ENCODE data around the gene SLC18A3. TPM values are rescaled to one million over a fixed set of nuclear protein-coding genes. Genes with fewer than 3 reads are reported as not detected.

The SLC18A3 gene
- total and polyA plus RNA-seq, 2 experiments from 2014 or later = 1.4 to 4.3 TPM

GRCh38 chr10:49611816-49612512, 1.9 kb downstream of the SLC18A3 start:
- no peaks in the 10 kb centered on the region for H3K9me2 ChIP-seq (replicated peaks; ENCODE audit: insufficient read depth)
- H3K79me2 ChIP-seq = no peaks in the 10 kb centered on the region
- H3K4me3 ChIP-seq = no peak overlapping the region
- H2AFZ ChIP-seq = no peak overlapping the region
- 26% methylated on average over 49 of the region's 53 CpGs for WGBS (ENCODE audit: low lambda C conversion rate, missing lambda C conversion rate)
- peaks cover 99% of the 10 kb centered on the region for H3K27me3 ChIP-seq
- no peaks in the 10 kb centered on the region for H4K20me1 ChIP-seq (ENCODE audit: insufficient read depth, poor library complexity, severe bottlenecking)
- H3K9me3 ChIP-seq (ENCODE audit: low read depth) = no peaks in the 10 kb centered on the region
- DNase-seq (ENCODE audit: low spot score) = no peak
- no peak overlapping the region for H3K27ac ChIP-seq
- no peaks in the 10 kb centered on the region for H3K36me3 ChIP-seq (replicated peaks; ENCODE audit: insufficient read depth, low read depth)
- no peak overlapping the region for H3K4me2 ChIP-seq
- H3K4me1 ChIP-seq (ENCODE audit: insufficient read depth) = peaks cover 10% of the 10 kb centered on the region
- no peak for TF ChIP-seq EZH2phosphoT487 (IDR thresholded peaks at IDR 0.05; ENCODE audit: low read depth, severe bottlenecking, unreplicated experiment)

DNA sequence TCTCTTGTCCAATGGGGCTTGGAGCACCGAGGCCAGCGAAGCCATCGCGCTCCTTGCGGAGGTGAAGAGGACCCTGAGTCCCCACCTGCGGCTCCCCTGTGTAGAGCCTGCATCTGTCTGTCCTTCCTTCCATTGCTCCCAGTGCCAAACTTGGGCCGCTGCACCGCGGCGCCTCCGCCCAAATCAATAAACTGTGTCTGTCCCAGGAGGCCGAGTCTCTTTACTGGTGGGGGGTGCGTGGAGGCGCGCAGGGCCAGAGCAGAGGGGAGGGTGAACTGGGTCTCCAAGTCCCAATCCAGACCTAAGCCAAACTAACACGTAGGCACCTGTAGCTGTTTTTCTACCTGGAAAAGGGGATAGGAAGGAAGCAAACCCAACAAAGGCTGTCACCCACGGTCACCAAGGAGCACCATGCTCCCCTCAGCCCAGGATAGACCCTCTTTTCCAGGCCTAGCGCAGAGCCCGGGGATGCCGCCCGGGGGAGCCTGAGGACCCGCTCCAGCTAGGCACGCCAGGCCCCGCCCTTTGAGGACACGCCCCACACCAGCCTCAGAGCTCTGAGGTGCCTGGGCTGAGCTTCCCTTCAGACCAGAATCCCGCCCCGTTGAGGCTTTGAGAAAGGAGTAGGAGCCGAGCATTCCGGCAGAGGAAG, 2.5 kb downstream of the SLC18A3 start:
- DNase-seq (ENCODE audit: low spot score) = no peak
- Histone ChIP-seq H4K20me1 (ENCODE audit: insufficient read depth, poor library complexity, severe bottlenecking) (no peaks in the 10 kb centered on the region), H3K4me2 (no peak overlapping the region), H3K79me2 (no peaks in the 10 kb centered on the region), H2AFZ (no peak overlapping the region), H3K4me1 (ENCODE audit: insufficient read depth) (peaks cover 10% of the 10 kb centered on the region), H3K9me3 (ENCODE audit: low read depth) (no peaks in the 10 kb centered on the region), H3K4me3 (no peak overlapping the region), H3K27ac (no peak overlapping the region), H3K27me3 (peaks cover 100% of the 10 kb centered on the region), H3K36me3 (replicated peaks; ENCODE audit: insufficient read depth, low read depth) (no peaks in the 10 kb centered on the region), H3K9me2 (replicated peaks; ENCODE audit: insufficient read depth) (no peaks in the 10 kb centered on the region)
- 16% methylated on average over 29 of the region's 29 CpGs for WGBS (ENCODE audit: low lambda C conversion rate, missing lambda C conversion rate)
- peak; percentile 30 for TF ChIP-seq EZH2 (IDR thresholded peaks at IDR 0.05; ENCODE audit: borderline replicate concordance)
- TF ChIP-seq EZH2phosphoT487 (IDR thresholded peaks at IDR 0.05; ENCODE audit: low read depth, severe bottlenecking, unreplicated experiment) = no peak
- TF ChIP-seq, protein P1, sequence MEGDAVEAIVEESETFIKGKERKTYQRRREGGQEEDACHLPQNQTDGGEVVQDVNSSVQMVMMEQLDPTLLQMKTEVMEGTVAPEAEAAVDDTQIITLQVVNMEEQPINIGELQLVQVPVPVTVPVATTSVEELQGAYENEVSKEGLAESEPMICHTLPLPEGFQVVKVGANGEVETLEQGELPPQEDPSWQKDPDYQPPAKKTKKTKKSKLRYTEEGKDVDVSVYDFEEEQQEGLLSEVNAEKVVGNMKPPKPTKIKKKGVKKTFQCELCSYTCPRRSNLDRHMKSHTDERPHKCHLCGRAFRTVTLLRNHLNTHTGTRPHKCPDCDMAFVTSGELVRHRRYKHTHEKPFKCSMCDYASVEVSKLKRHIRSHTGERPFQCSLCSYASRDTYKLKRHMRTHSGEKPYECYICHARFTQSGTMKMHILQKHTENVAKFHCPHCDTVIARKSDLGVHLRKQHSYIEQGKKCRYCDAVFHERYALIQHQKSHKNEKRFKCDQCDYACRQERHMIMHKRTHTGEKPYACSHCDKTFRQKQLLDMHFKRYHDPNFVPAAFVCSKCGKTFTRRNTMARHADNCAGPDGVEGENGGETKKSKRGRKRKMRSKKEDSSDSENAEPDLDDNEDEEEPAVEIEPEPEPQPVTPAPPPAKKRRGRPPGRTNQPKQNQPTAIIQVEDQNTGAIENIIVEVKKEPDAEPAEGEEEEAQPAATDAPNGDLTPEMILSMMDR (IDR thresholded peaks at IDR 0.05; ENCODE audit: poor library complexity) = no peak

GRCh38 chr10:49613165-49613881, 3.2 kb downstream of the SLC18A3 start:
- Histone ChIP-seq H3K4me3 (no peak overlapping the region), H3K27ac (no peak overlapping the region), H3K36me3 (replicated peaks; ENCODE audit: insufficient read depth, low read depth) (no peaks in the 10 kb centered on the region), H3K9me3 (ENCODE audit: low read depth) (no peaks in the 10 kb centered on the region), H3K4me1 (ENCODE audit: insufficient read depth) (peaks cover 10% of the 10 kb centered on the region), H4K20me1 (ENCODE audit: insufficient read depth, poor library complexity, severe bottlenecking) (no peaks in the 10 kb centered on the region), H3K9me2 (replicated peaks; ENCODE audit: insufficient read depth) (no peaks in the 10 kb centered on the region), H3K4me2 (no peak overlapping the region), H2AFZ (no peak overlapping the region), H3K79me2 (no peaks in the 10 kb centered on the region), H3K27me3 (peaks cover 99% of the 10 kb centered on the region)
- TF ChIP-seq EZH2 (IDR thresholded peaks at IDR 0.05; ENCODE audit: borderline replicate concordance) = no peak
- TF ChIP-seq, protein P1 (IDR thresholded peaks at IDR 0.05; ENCODE audit: poor library complexity) = no peak
- peak; percentile 48 for TF ChIP-seq EZH2phosphoT487 (IDR thresholded peaks at IDR 0.05; ENCODE audit: low read depth, severe bottlenecking, unreplicated experiment)
- 22% methylated on average over 23 of the region's 23 CpGs for WGBS (ENCODE audit: low lambda C conversion rate, missing lambda C conversion rate)
- DNase-seq (ENCODE audit: low spot score) = no peak

GRCh38 chr10:49613882-49614241, 3.8 kb downstream of the SLC18A3 start, which contains the start of gene CHAT:
TSS of gene CHAT (plus strand) at chr10:49614037. CDS start at chr10:49614190, 153 bp downstream.
- Histone ChIP-seq H3K4me3 (no peak within 1 kb of the TSS), H3K4me1 (ENCODE audit: insufficient read depth) (peaks cover 10% of the 10 kb centered on the region), H3K36me3 (replicated peaks; ENCODE audit: insufficient read depth, low read depth) (no peaks in the 10 kb centered on the region), H3K27me3 (peaks cover 99% of the 10 kb centered on the region), H3K9me2 (replicated peaks; ENCODE audit: insufficient read depth) (no peaks in the 10 kb centered on the region), H4K20me1 (ENCODE audit: insufficient read depth, poor library complexity, severe bottlenecking) (no peaks in the 10 kb centered on the region), H3K4me2 (peak within 1 kb of the TSS; percentile 59), H2AFZ (no peak within 1 kb of the TSS), H3K79me2 (no peaks in the 10 kb centered on the region), H3K27ac (no peak within 1 kb of the TSS), H3K9me3 (ENCODE audit: low read depth) (no peaks in the 10 kb centered on the region)
- 24% methylated on average over 4 of the region's 10 CpGs for WGBS (ENCODE audit: low lambda C conversion rate, missing lambda C conversion rate)
- DNase-seq (ENCODE audit: low spot score) = no peak
- TF ChIP-seq EZH2 (IDR thresholded peaks at IDR 0.05; ENCODE audit: borderline replicate concordance) = peak; percentile 54
- TF ChIP-seq, protein P1 (IDR thresholded peaks at IDR 0.05; ENCODE audit: poor library complexity) = no peak
